Inferior parietal cortex (tissue), 1 donor: ENCODE measurements around the gene RBMS3.

Experiments used
- DNase-seq: peaks from one replicate; pipeline ENCODE4 v3.0.0-alpha.2; 2016; ENCODE audit errors: extremely low spot score

RBMS3 gene

DNA sequence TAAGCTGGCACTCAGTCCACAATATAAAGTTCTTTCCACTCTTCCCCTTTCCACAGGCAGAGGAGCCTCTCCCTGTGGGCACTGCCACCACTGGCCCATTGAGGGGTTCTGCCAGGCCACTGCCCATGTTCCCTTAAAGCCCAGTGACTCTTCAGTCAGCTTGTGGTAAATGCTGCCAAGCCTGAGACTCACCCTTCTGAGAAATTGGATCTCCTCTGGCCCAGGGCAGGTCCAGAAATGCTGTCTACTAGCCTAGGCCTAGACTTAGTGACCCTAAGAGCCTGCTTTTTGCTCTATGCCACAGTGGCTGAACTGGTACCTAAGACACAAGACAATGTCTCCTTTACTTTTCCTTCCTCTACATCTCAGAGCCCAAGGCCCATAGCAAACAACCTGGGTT, 295.8 kb downstream of the RBMS3 start:
- DNase-seq = no peak

DNA sequence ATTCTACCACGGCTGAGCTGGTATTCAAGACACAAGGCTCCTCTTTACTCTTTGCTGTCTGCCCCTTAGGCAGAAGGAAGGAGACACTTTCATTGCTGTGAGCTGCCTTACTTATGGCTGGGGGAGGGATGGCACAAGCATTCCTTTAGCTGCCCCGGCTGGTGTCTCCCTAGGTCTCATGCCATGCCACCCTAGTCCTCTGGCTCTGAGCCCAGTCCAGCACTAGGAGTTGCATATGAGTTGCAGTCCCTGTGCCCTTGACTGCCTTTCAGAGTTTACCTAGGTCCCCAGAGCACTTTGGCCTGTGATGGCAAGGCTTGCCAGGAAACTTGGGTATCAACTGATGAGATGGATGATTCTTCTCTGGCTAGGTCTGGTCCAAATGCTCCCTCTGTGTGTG, 296.4 kb downstream of the RBMS3 start:
- DNase-seq = no peak

DNA sequence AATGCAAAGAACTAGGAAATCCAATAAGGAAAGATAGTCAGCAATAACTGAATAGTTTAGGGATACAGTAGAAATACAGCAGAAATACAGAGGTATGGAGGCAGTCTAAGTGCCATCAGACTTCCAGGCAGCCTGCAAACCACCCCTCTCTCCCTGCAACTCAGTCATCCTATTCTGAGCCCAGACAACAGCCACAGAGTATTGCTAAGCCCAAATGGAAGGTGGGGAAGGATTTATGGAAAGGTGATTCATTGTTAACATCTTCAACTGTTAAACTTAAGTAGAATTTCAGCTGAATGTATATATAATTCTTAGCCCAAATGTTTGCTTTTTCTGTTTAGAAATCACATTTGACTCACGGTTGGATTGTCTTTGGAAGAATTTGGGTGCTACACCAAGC, 300.4 kb downstream of the RBMS3 start:
- DNase-seq = no peak

DNA sequence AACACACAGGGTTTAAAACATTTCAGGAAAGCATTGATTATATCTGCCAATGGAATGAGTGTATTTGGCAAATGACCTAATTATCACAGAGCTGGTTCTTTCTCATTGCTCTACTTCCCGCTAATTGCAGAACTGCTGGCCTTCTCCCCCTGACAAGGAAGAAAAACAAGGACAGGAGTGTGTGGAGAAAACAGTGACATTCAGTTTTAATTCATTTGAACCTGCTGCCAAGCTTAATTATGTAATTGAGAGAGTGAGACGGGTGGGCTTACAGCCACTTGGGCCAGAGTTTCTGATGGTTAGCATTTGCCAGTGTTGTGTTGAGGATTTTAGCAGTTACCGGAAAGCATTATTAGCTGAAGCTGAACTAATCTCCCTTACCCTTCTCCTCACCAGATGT, 301.4 kb downstream of the RBMS3 start:
- DNase-seq = peak; percentile 34

DNA sequence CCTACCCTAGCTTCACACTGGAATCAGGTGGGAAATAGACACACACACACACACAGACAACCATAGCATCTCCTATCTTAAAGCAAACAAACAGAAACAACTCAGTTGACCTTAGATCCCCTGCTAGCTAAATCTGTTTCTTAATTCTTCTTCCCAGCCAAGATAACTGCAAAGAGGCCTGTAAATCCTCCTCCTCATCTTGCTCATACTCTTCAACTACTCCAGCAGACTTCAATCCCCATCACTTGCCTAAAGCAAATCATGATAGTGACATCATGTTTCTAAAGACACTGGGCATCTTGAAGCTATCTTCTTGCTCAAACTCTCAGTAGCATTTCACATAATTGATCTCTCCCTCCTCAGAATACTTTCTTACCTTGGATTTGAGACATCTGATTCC, 303.0 kb downstream of the RBMS3 start:
- no peak for DNase-seq

DNA sequence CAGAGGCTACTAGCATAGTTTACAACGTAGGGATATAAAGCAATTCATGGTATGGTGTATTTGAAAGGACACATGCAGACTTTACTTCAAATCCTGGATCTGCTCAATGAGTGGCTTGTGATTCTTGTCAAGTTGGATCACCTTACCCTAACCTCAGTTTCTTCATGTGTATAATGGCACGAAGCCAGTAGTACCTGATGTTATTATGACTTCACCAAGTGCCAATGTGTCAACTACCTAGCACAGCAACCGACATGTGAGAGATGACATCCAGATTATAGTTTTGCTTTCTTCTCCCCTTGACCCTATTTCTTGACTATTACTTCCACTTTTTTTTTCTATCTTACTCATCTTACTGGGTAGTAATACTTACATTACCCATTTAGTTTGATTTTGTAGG, 304.5 kb downstream of the RBMS3 start:
- no peak for DNase-seq

DNA sequence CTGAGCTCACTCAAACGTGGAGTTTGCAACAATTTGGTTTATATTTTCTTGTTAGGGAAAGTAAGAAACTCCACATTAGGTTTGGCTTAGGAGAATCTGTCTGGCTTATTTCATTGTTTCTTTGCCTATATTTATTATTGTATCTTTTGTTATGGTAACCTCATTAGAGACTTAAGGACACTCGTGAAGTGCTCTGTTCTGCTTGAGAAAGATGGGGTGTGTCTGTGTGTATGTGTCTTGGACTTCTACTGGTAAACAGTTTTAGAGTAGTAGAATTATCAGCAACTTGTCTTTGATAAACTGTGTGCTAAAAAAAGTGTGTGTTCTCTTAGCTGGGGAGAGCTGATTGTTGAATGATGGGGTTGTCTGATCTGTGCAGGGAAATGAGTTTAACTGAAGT, 306.5 kb downstream of the RBMS3 start:
- DNase-seq = no peak

DNA sequence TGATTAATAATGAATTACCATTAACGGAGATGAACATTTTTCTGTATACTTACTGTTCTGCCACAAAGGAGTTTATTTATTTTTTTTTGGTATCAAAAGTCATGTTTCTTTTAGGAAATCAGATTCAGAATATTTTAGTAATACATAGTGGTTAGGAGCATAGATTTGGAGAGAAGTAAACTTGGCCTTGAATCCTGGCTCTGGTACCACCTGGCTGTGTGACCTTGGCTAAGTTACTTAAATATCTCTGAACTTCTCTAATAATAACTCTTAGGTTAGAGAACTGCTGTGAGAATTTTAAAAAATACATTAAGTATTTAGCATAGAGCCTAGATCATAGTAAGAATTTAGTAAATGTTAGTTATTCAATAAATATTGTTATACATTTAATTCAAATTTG, 309.1 kb downstream of the RBMS3 start:
- DNase-seq = no peak

DNA sequence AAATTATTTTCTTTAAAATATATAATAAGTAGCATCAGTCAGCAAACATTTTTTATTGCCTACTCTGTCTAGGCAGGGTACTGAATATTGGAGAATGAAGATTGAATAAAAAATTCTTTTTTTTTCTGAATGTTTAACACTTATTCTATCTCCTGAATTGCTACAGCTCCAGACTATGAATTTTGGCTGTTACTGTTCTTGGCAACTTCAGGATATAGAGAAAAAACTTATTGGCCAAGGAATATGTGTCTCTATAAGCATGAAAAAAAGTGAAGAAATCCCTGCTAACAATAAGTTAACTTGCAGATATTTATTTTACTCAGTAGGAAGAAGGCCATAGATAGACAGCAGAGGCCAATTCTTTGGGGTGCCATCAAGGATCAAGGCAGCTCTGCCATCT, 309.6 kb downstream of the RBMS3 start:
- DNase-seq = no peak

DNA sequence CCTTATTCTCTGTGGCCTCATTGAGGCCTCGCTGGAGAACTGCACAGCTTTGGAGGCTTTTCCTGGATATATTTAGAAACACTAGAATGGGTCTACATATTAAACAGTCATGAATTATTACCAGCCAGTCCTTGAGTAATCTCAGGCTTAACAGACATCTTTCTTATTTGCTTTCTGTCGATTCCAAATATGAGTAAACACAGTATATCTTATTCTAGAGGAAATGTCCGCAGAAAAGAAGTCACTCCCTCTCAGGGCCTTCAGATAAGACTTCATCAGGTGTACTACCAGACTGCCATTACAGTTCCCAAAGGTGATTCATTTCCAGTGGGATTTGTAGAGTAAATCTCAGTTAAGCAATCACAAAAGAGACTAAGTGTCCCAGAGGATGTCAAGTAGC, 310.7 kb downstream of the RBMS3 start:
- no peak for DNase-seq

DNA sequence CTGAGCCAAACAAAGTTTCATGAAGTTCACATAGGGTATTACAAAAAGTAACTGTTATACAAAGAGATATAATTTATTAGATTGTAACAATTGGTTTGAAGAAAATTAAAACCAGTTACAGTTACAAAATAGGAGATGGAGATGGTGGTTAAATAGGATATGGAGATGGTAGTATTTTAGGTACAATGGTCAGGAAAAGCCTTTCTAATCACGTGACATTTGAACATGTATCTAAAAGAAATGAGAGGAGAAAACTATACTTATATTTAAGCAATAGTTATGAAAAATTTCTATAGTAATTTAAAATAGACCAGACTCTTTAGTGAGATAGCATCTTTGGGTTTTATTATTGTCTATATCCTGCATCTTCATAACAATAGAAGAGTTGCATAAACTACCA, 312.9 kb downstream of the RBMS3 start:
- no peak for DNase-seq

DNA sequence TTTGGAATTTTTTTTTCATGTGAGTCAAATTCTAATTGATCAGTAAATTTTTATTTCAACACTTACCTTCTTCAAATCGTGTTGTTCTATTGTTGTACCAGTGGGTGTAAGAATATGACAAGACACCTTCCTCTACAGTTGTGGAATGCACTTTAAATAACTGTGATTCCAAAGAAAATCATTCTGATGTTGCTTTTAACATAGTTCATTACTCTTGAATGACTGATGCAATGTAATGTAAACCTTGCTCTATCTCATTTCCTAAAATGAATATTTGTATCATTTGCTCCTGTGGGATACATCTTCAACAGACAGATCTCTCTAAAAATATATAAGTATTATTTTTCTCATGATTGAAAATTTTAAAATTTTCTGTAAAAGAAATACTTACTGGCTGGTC, 313.4 kb downstream of the RBMS3 start:
- no peak for DNase-seq

DNA sequence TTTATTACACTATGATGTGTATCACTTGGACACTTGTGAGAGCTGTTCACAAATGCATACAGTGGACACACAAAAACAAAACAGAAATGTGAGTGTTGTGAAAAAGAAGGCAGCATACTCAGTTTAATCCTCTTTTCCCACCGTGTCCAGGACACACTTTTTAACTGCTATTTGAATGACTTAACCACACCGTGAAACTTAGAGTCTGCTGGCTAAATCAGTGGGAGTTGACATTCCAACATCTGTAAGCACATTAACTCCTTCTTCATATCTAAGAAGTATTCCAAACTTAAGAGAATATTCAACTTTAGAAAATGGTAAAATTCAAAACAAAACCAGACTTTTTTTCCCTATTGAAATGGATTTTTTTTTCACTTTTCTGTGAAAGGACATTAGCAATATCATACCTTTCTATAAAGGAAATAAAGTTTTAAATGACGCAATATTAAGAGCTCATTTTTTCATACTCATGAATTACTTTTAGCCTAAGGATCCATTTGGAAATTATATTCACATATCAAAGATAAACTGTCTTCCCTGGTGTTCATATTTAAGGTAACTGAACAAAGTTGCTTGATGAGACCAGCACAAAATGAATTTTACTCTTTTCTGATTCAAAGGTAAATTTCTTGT, 316.6 kb downstream of the RBMS3 start:
- no peak for DNase-seq

DNA sequence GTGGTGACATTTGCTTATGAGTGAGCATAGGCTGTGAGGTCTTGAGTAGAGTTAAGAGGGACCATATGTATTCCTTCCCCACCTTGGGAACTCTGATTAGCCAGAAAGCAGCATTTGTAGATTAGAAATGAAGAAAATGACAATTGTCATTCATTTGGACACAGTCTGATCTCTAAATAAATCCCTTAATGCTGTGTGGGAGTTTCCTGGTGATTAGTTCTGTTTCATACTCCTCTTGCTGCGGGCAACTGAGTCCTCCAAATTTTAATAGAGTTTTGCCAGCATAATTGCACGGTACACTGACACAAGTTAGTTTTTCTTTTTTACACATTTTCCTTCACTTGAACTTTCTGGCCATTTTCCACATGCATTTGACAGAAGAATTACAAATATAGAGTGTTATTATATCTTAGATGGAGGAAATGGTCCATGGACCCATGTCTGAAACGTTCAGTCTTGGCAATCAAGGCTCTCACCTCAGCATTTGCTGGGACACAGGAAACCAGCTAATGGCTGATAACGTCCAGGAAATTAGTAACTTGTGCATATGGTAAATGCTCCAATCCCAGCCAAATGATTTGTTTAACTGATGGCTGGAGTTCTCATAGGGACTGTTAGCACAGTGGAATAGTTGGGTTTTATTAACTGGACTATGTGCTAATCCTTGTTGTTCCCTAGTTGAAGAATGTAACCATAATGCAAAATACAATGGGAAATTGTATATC, 321.2 kb downstream of the RBMS3 start:
- no peak for DNase-seq

DNA sequence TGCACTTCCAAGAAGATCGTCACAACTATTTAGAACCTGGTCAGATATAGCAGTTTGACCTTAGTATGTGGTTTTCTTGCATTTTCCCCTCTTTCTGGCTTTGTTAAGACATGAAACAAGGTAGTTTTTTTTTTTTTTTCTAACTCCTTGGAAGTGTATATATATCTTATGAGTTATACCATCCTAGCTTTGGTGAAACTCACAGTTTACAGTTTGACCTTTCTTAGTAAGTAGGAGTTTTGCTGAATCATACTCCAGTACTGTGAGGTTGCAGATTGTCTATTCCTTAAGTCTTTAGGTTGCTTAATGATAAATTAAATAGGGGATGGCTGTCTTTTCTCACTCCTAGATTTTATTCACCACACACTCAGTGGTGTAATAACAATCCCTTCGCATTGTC, 325.0 kb downstream of the RBMS3 start:
- DNase-seq = no peak

DNA sequence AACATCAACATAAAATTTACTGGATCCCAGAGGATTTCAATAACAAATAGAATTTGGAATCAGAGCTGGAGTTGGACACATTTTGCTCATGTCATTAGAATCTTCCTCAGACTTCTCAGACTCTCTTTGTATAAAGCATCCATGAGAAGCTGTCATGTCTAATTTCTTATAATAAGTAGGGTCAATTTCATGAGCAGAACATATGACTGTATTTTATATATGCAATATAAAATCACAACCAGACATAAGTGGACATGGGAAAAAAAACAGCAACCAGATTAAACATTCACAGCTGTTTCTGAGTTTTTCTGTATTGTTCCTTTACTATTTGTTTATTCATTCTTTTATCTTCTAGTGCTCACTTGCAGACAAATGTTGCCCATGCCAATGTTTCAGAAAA, 325.5 kb downstream of the RBMS3 start:
- no peak for DNase-seq

DNA sequence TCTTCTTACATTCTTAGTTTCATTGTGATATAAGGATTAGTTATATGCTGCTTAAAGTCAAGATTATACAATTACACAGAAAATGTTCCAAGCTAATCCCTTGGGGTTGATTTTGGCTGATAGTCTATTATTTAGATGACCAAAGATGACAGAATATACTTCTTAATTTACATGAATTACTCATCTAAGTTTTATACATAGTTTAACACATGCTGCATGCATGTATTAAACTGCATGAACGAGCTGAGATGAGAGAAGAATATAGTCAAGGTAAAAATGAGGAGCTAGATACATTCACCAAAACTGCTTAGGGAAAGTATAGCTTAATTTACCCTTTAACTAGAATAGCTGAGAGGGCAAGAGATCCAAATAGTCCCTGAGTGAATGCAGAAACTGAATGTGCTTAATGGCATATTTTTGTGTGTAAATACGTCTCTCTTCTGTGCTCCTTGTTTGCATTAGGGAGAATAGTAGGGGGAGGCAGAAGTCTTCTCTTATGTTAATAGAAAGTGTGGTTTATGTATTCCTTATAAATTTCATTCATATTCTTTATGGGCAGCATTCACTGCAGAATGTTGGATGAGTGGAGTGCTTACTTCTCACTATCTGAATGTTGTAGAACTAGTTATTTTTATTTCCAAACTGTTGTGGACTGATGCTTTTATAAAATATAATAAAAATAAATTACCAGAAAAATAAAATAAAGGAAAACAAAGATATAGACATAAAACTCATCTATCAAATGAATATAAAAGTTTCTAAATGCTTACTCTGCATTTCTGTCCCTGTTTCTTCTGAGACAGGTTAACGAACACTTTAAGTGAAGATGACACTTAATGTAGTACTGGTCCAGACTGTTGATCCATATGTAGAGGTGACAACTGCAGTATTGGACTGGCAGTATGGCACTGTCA, 327.8 kb downstream of the RBMS3 start:
- no peak for DNase-seq

DNA sequence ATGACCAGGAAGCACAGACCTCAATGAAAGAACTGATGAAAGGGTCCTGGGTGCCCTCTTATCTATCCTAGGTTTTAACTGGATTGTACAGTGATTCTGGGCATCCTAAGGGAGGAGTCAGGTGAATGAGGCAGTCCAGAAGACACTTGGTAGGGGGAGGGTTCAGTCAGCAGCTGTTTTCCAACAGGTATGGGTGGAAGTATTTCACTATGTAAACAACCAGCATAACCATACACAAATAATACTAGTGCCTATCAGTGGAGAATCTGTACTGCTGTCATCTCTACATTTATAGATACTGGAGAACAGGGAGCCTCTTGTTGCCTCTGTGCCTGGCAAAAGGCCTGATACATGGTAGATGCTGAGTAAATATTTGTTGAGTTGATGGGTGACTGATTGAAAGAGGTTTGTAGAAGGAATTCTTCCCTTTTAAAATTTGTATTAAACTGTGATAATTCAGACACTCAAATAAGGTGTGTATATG, 328.5 kb downstream of the RBMS3 start:
- DNase-seq = no peak

DNA sequence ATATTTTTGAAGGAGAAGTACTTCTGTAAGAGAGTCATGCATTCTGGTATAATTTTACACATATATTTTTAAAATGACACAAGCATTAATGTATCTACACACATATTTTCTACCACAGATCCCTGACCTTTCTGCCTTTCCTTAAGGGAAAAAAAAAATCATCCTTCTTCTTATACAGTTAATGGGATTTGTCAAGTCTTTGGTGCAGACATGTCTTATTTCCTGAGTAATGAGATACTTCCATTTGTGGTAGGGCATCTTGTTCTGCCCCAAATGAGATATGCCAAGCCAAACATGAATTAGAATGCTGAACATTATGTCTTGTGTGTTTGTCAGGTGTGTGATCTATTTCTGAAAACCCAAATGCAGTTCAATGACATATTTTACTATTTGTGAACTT, 329.9 kb downstream of the RBMS3 start:
- DNase-seq = no peak

DNA sequence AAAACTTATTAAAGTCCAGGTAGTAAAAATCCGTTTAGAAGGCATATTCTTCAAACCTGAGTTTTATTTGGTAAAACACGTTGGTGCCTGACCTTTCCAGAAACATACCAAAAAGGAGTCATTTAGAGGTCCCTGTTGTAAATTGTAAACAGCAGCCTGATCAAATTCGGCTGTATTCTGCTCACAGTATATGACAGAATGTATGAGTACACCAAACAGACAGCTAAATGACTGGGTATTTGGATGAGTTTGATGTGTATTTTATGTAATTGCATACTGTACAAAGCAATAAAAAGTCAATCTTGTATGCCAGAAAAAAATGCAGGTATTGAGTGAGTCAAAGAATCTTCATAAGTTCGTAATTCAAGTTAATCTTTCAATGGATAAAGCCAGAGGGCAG, 330.4 kb downstream of the RBMS3 start:
- DNase-seq = no peak

DNA sequence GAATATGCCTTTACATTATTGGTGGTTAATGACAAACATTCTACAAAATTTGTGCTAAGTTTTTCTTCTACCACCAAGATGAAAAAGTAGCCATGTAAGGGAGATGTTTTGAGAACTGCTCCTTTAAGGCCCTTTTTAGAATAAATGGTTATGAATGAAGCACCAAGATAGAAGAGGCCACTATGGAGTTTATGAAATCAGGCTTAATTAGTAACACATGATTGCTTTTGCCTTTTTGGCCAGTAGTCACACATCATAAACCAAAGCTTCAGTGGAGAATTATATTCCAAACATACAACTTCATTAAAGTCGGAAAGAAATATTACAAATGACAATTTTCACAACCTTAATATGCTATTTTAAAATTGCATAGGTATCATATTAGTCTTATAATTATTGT, 331.7 kb downstream of the RBMS3 start:
- DNase-seq = no peak

DNA sequence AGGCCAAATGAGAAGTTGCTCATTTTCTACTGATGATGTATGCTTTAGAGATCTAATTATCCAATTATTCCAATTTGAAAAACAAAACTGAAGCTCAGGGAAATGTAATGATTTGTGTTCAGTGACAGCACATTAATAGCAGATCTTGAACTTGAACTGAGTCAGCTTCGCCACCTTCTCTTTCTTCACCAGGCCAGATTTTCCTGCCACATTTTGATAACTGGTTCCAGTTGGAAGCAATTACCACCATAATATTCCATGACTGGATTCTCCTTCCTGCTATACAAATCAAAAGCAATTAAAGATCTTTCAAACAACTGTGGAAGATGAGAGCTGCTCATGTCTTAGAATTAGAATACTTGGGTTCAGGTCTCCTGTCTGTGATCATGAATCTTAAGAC, 334.1 kb downstream of the RBMS3 start:
- DNase-seq = no peak
